ENCODE results near the gene RPGR. TPM values are rescaled to one million over a fixed set of nuclear protein-coding genes. Genes with fewer than 3 reads are reported as not detected.

The RPGR gene
- total RNA-seq, 1 experiment from 2014 or later = 23.8 TPM

GRCh38 chrX:38275615-38276014, 51.7 kb downstream of the RPGR start:
- ChIA-PET CTCF (interaction anchor here (0.5 to 3.7 kb wide), 4 partner anchors 15 to 83 kb away, joined by 3 to 20 read pairs (median 7); partner anchors contain the start of gene RPGR), POLR2A (interaction anchor here (1.0 to 2.8 kb wide), 7 partner anchors 9 to 52 kb away, joined by 3 to 14 read pairs (median 4); partner anchors contain the start of gene RPGR)
- Mint-ChIP-seq H3K9me3 (ENCODE audit: unreplicated experiment) (no peaks in the 10 kb centered on the region), H3K36me3 (ENCODE audit: insufficient read depth, unreplicated experiment) (peaks cover 8% of the 10 kb centered on the region), H3K4me3 (ENCODE audit: unreplicated experiment) (no peak overlapping the region), H3K27ac (ENCODE audit: low read depth, unreplicated experiment) (peak overlapping the region; percentile 13), H3K27me3 (ENCODE audit: insufficient read depth, unreplicated experiment) (peaks cover 17% of the 10 kb centered on the region), H3K4me1 (ENCODE audit: insufficient read depth, unreplicated experiment) (peaks cover 21% of the 10 kb centered on the region)
- intact Hi-C loops (cut with micrococcal nuclease) = loop anchor here (2.0 kb wide), 1 partner anchor 51 kb away; the partner anchor contains the start of gene RPGR
- no TSS peak for BruUV-seq (replicated peaks)
- no peak for TF ChIP-seq CTCF (IDR thresholded peaks at IDR 0.05; ENCODE audit: unreplicated experiment)
- DNase-seq (ENCODE audit: unreplicated experiment) = peak; percentile 82

- no peak for DNase-seq (ENCODE audit: unreplicated experiment)
- ChIA-PET POLR2A (interaction anchor here (0.6 to 2.8 kb wide), 2 partner anchors 9 to 54 kb away, joined by 3 to 14 read pairs; partner anchors contain the start of gene RPGR), CTCF (interaction anchor here (1.7 to 2.8 kb wide), 2 partner anchors 13 to 106 kb away, joined by 5 to 11 read pairs; no protein-coding TSS in a partner anchor)
- Mint-ChIP-seq H3K27ac (ENCODE audit: low read depth, unreplicated experiment) (peak overlapping the region; percentile 28), H3K36me3 (ENCODE audit: insufficient read depth, unreplicated experiment) (peaks cover 14% of the 10 kb centered on the region), H3K4me1 (ENCODE audit: insufficient read depth, unreplicated experiment) (peaks cover 24% of the 10 kb centered on the region), H3K9me3 (ENCODE audit: unreplicated experiment) (no peaks in the 10 kb centered on the region), H3K4me3 (ENCODE audit: unreplicated experiment) (no peak overlapping the region), H3K27me3 (ENCODE audit: insufficient read depth, unreplicated experiment) (peaks cover 25% of the 10 kb centered on the region)
- TF ChIP-seq CTCF (IDR thresholded peaks at IDR 0.05; ENCODE audit: unreplicated experiment) = no peak
- intact Hi-C loops (cut with micrococcal nuclease) = no loop called here
- no TSS peak for BruUV-seq (replicated peaks)
Observed at GRCh38 chrX:38273453-38273852, 53.9 kb downstream of the RPGR start.

- DNase-seq (ENCODE audit: unreplicated experiment) = no peak
- no peaks in the 10 kb centered on the region for H3K9me3 Mint-ChIP-seq (ENCODE audit: unreplicated experiment)
- peaks cover 14% of the 10 kb centered on the region for H3K36me3 Mint-ChIP-seq (ENCODE audit: insufficient read depth, unreplicated experiment)
Observed at GRCh38 chrX:38271154-38271716, 56.1 kb downstream of the RPGR start.

More at GRCh38 chrX:38271154-38271716, 56.1 kb downstream of the RPGR start:
- intact Hi-C loops (cut with micrococcal nuclease) = no loop called here
- Mint-ChIP-seq H3K27ac (ENCODE audit: low read depth, unreplicated experiment) (peak overlapping the region; percentile 50), H3K27me3 (ENCODE audit: insufficient read depth, unreplicated experiment) (peaks cover 34% of the 10 kb centered on the region), H3K4me3 (ENCODE audit: unreplicated experiment) (no peak overlapping the region), H3K4me1 (ENCODE audit: insufficient read depth, unreplicated experiment) (peaks cover 18% of the 10 kb centered on the region)
- POLR2A ChIA-PET = no interaction called here
- BruUV-seq (replicated peaks) = no TSS peak
- no peak for TF ChIP-seq CTCF (IDR thresholded peaks at IDR 0.05; ENCODE audit: unreplicated experiment)
- CTCF ChIA-PET = interaction anchor here (0.7 kb wide), 1 partner anchor 71 kb away, joined by 3 read pairs; no protein-coding TSS in a partner anchor

All from MCF 10A (cell line).